ENCODE data around the gene SAT2. TPM values are rescaled to one million over a fixed set of nuclear protein-coding genes. Genes with fewer than 3 reads are reported as not detected.

SAT2 gene
- total and polyA plus RNA-seq, 2 of the 13 experiments (the other 11 are each of a cell fraction or from before 2014, with no cell fraction given) = 37.6 to 93.7 TPM

DNA sequence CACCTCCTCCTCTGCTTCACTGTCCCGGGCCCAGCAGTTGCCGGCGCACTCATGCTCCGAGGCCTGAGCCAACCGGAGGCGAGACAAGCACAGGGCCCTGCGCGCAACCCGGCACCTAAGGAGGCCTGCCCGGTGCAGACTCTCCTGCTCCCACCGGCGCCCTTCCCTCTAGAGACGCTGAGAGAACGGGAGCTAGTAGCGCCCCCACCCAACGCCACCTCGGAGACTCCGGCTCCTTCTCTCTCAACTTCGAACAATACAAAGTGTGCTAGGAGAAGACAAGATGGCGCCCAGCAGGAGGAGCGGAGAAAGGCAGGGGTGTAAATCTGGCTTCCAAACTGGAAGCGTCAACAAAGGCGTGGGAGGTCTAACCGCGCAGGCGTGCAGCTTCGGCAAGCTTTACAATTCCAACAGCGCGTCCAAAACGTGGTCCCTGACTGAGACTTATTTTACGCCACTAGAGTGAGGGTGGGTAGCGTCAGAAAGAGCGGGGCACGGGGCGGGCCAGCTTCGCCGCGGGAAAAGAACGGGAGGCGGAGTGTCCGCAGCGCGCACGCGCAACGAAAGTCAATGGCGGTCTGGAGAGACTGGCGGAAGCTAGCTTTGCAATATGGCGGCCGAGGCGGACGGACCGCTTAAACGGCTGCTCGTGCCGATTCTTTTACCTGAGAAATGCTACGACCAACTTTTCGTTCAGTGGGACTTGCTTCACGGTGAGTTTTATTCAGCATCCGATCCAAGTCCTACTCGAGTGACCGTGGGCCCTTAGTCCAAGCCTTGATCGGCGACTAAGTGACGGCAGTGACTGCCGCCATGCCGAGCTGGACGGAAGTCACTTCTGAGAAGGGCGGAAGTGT is 44.1 kb downstream of the SAT2 start, which contains the start of gene MPDU1 (continued):
- TF ChIP-seq, protein P1, sequence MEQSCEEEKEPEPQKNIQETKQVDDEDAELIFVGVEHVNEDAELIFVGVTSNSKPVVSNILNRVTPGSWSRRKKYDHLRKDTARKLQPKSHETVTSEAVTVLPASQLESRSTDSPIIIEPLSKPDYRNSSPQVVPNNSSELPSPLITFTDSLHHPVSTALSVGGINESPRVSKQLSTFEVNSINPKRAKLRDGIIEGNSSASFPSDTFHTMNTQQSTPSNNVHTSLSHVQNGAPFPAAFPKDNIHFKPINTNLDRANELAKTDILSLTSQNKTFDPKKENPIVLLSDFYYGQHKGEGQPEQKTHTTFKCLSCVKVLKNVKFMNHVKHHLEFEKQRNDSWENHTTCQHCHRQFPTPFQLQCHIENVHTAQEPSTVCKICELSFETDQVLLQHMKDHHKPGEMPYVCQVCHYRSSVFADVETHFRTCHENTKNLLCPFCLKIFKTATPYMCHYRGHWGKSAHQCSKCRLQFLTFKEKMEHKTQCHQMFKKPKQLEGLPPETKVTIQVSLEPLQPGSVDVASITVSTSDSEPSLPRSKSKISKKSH (CRISPR knock-in tag; IDR thresholded peaks at IDR 0.05; ENCODE audit: borderline replicate concordance) = no peak
- TF ChIP-seq ZNF274 (CRISPR knock-in tag; IDR thresholded peaks at IDR 0.05) = 0 out of 2 replicates have a peak, but pooled peaks have one; percentile 60
- peak; percentile 58 for TF ChIP-seq ZBTB33 (CRISPR knock-in tag; IDR thresholded peaks at IDR 0.05)
- TF ChIP-seq PRDM15 (CRISPR knock-in tag; IDR thresholded peaks at IDR 0.05) = peak; percentile 59
- TF ChIP-seq TSC22D2 (CRISPR knock-in tag; IDR thresholded peaks at IDR 0.05; ENCODE audit: borderline replicate concordance) = no peak
- 0 out of 2 replicates have a peak, but pooled peaks have one; percentile 64 for TF ChIP-seq MZF1 (CRISPR knock-in tag; IDR thresholded peaks at IDR 0.05; ENCODE audit: borderline replicate concordance)
- peak; percentile 91 for TF ChIP-seq ZNF142 (CRISPR knock-in tag; IDR thresholded peaks at IDR 0.05)
- TF ChIP-seq, protein P2, sequence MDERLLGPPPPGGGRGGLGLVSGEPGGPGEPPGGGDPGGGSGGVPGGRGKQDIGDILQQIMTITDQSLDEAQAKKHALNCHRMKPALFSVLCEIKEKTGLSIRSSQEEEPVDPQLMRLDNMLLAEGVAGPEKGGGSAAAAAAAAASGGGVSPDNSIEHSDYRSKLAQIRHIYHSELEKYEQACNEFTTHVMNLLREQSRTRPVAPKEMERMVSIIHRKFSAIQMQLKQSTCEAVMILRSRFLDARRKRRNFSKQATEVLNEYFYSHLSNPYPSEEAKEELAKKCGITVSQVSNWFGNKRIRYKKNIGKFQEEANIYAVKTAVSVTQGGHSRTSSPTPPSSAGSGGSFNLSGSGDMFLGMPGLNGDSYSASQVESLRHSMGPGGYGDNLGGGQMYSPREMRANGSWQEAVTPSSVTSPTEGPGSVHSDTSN (CRISPR knock-in tag; IDR thresholded peaks at IDR 0.05) = no peak
- peak; percentile 72; the same call in 1 of the 2 replicates for TF ChIP-seq FOXJ3 (CRISPR knock-in tag; IDR thresholded peaks at IDR 0.05; ENCODE audit: borderline replicate concordance)
- TF ChIP-seq ZNF510 (CRISPR knock-in tag; IDR thresholded peaks at IDR 0.05; ENCODE audit: low read depth) = 0 out of 2 replicates have a peak, but pooled peaks have one; percentile 35
- TF ChIP-seq, protein P3, sequence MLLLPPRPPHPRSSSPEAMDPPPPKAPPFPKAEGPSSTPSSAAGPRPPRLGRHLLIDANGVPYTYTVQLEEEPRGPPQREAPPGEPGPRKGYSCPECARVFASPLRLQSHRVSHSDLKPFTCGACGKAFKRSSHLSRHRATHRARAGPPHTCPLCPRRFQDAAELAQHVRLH (CRISPR knock-in tag; IDR thresholded peaks at IDR 0.05; ENCODE audit: borderline replicate concordance, low read depth) = peak; percentile 85; the same call in 1 of the 2 replicates
- TF ChIP-seq ZNF224 (CRISPR knock-in tag; IDR thresholded peaks at IDR 0.05) = peak; percentile 57; the same call in 1 of the 2 replicates

Data from HepG2 (cell line).